Measurements from ENCODE around the gene FOCAD. TPM values are rescaled to one million over a fixed set of nuclear protein-coding genes. Genes with fewer than 3 reads are reported as not detected.

The FOCAD gene
- total RNA-seq, 1 experiment from 2014 or later: 34.9 TPM

GRCh38 chr9:20832775-20833174 lies 148.7 kb downstream of the FOCAD start:
- DNase-seq: no peak
- H3K79me2 ChIP-seq (ENCODE audit: low read length): no peaks in the 10 kb centered on the region
- no peak overlapping the region for H3K27ac ChIP-seq (ENCODE audit: low read length)
- H3K9me3 ChIP-seq (ENCODE audit: low read length): no peaks in the 10 kb centered on the region
- H3K4me2 ChIP-seq (ENCODE audit: low read depth, low read length, poor library complexity, severe bottlenecking): no peak overlapping the region
- no peak overlapping the region for H3K9ac ChIP-seq (ENCODE audit: low read length)
- no peak overlapping the region for H3K4me3 ChIP-seq (ENCODE audit: low read length)
- H3K4me1 ChIP-seq (ENCODE audit: low read length): no peaks in the 10 kb centered on the region
- H3K9me2 ChIP-seq (replicated peaks; ENCODE audit: insufficient read depth, low read length): no peaks in the 10 kb centered on the region
- no peaks in the 10 kb centered on the region for H3K36me3 ChIP-seq (ENCODE audit: insufficient read depth, low read length)
- H2AFZ ChIP-seq (ENCODE audit: low read length): no peak overlapping the region
- 0 out of 2 replicates have a peak, but pooled peaks cover 3% of the 10 kb centered on the region for H4K20me1 ChIP-seq (ENCODE audit: insufficient read depth, low read depth, low read length)
- no peaks in the 10 kb centered on the region for H3K27me3 ChIP-seq (ENCODE audit: low read length)

- Histone ChIP-seq H3K27me3 (ENCODE audit: low read length) (no peaks in the 10 kb centered on the region), H3K9ac (ENCODE audit: low read length) (no peak overlapping the region), H3K4me1 (ENCODE audit: low read length) (no peaks in the 10 kb centered on the region), H4K20me1 (ENCODE audit: insufficient read depth, low read depth, low read length) (0 out of 2 replicates have a peak, but pooled peaks cover 3% of the 10 kb centered on the region), H3K9me3 (ENCODE audit: low read length) (no peaks in the 10 kb centered on the region), H3K79me2 (ENCODE audit: low read length) (no peaks in the 10 kb centered on the region), H3K4me2 (ENCODE audit: low read depth, low read length, poor library complexity, severe bottlenecking) (no peak overlapping the region), H2AFZ (ENCODE audit: low read length) (no peak overlapping the region), H3K9me2 (replicated peaks; ENCODE audit: insufficient read depth, low read length) (no peaks in the 10 kb centered on the region), H3K27ac (ENCODE audit: low read length) (no peak overlapping the region), H3K4me3 (ENCODE audit: low read length) (no peak overlapping the region), H3K36me3 (ENCODE audit: insufficient read depth, low read length) (no peaks in the 10 kb centered on the region)
- DNase-seq: no peak
These were observed 151.6 kb downstream of the FOCAD start for GRCh38 chr9:20835377-20836286.

- Histone ChIP-seq H3K27me3 (ENCODE audit: low read length) (no peaks in the 10 kb centered on the region), H2AFZ (ENCODE audit: low read length) (no peak overlapping the region)
These were observed 153.1 kb downstream of the FOCAD start for GRCh38 chr9:20837166-20837565.

GRCh38 chr9:20838218-20838617 lies 154.2 kb downstream of the FOCAD start:
- Histone ChIP-seq H3K36me3 (ENCODE audit: insufficient read depth, low read length) (no peaks in the 10 kb centered on the region), H3K4me1 (ENCODE audit: low read length) (no peaks in the 10 kb centered on the region), H3K27me3 (ENCODE audit: low read length) (no peaks in the 10 kb centered on the region), H3K4me3 (ENCODE audit: low read length) (no peak overlapping the region), H3K27ac (ENCODE audit: low read length) (no peak overlapping the region), H3K9me2 (replicated peaks; ENCODE audit: insufficient read depth, low read length) (no peaks in the 10 kb centered on the region), H2AFZ (ENCODE audit: low read length) (no peak overlapping the region), H3K9me3 (ENCODE audit: low read length) (no peaks in the 10 kb centered on the region), H3K79me2 (ENCODE audit: low read length) (no peaks in the 10 kb centered on the region), H3K9ac (ENCODE audit: low read length) (no peak overlapping the region), H3K4me2 (ENCODE audit: low read depth, low read length, poor library complexity, severe bottlenecking) (no peak overlapping the region), H4K20me1 (ENCODE audit: insufficient read depth, low read depth, low read length) (0 out of 2 replicates have a peak, but pooled peaks cover 3% of the 10 kb centered on the region)
- no peak for DNase-seq

More at GRCh38 chr9:20837166-20837565, 153.1 kb downstream of the FOCAD start:
- Histone ChIP-seq H3K4me3 (ENCODE audit: low read length) (no peak overlapping the region), H3K4me1 (ENCODE audit: low read length) (no peaks in the 10 kb centered on the region), H3K9me3 (ENCODE audit: low read length) (no peaks in the 10 kb centered on the region), H3K36me3 (ENCODE audit: insufficient read depth, low read length) (no peaks in the 10 kb centered on the region), H3K9ac (ENCODE audit: low read length) (no peak overlapping the region), H4K20me1 (ENCODE audit: insufficient read depth, low read depth, low read length) (0 out of 2 replicates have a peak, but pooled peaks cover 3% of the 10 kb centered on the region), H3K9me2 (replicated peaks; ENCODE audit: insufficient read depth, low read length) (no peaks in the 10 kb centered on the region), H3K79me2 (ENCODE audit: low read length) (no peaks in the 10 kb centered on the region), H3K27ac (ENCODE audit: low read length) (no peak overlapping the region), H3K4me2 (ENCODE audit: low read depth, low read length, poor library complexity, severe bottlenecking) (no peak overlapping the region)
- no peak for DNase-seq

- Histone ChIP-seq H3K4me3 (ENCODE audit: low read length) (no peak overlapping the region), H3K9me3 (ENCODE audit: low read length) (no peaks in the 10 kb centered on the region), H3K9me2 (replicated peaks; ENCODE audit: insufficient read depth, low read length) (no peaks in the 10 kb centered on the region), H3K27me3 (ENCODE audit: low read length) (no peaks in the 10 kb centered on the region; the same call in 1 of the 2 replicates), H3K36me3 (ENCODE audit: insufficient read depth, low read length) (no peaks in the 10 kb centered on the region), H3K27ac (ENCODE audit: low read length) (no peak overlapping the region), H3K9ac (ENCODE audit: low read length) (no peak overlapping the region), H3K4me2 (ENCODE audit: low read depth, low read length, poor library complexity, severe bottlenecking) (no peak overlapping the region), H4K20me1 (ENCODE audit: insufficient read depth, low read depth, low read length) (0 out of 2 replicates have a peak, but pooled peaks cover 4% of the 10 kb centered on the region), H2AFZ (ENCODE audit: low read length) (no peak overlapping the region), H3K79me2 (ENCODE audit: low read length) (no peaks in the 10 kb centered on the region), H3K4me1 (ENCODE audit: low read length) (no peaks in the 10 kb centered on the region)
- no peak for DNase-seq
These were observed 160.9 kb downstream of the FOCAD start for GRCh38 chr9:20844916-20845315.

- Histone ChIP-seq H3K79me2 (ENCODE audit: low read length) (no peaks in the 10 kb centered on the region), H3K9me3 (ENCODE audit: low read length) (no peaks in the 10 kb centered on the region), H2AFZ (ENCODE audit: low read length) (no peak overlapping the region), H3K27ac (ENCODE audit: low read length) (no peak overlapping the region), H3K4me3 (ENCODE audit: low read length) (no peak overlapping the region), H3K9ac (ENCODE audit: low read length) (no peak overlapping the region), H3K4me1 (ENCODE audit: low read length) (no peaks in the 10 kb centered on the region), H4K20me1 (ENCODE audit: insufficient read depth, low read depth, low read length) (0 out of 2 replicates have a peak, but pooled peaks cover 4% of the 10 kb centered on the region), H3K27me3 (ENCODE audit: low read length) (no peaks in the 10 kb centered on the region; the same call in 1 of the 2 replicates), H3K9me2 (replicated peaks; ENCODE audit: insufficient read depth, low read length) (no peaks in the 10 kb centered on the region), H3K4me2 (ENCODE audit: low read depth, low read length, poor library complexity, severe bottlenecking) (no peak overlapping the region), H3K36me3 (ENCODE audit: insufficient read depth, low read length) (no peaks in the 10 kb centered on the region)
- DNase-seq: no peak
These were observed 164.4 kb downstream of the FOCAD start for GRCh38 chr9:20848490-20848889.

GRCh38 chr9:20853866-20854265 lies 169.8 kb downstream of the FOCAD start:
- Histone ChIP-seq H3K27ac (ENCODE audit: low read length) (no peak overlapping the region), H3K9me3 (ENCODE audit: low read length) (no peaks in the 10 kb centered on the region), H3K4me1 (ENCODE audit: low read length) (no peaks in the 10 kb centered on the region), H2AFZ (ENCODE audit: low read length) (no peak overlapping the region), H3K79me2 (ENCODE audit: low read length) (no peaks in the 10 kb centered on the region), H3K36me3 (ENCODE audit: insufficient read depth, low read length) (no peaks in the 10 kb centered on the region), H4K20me1 (ENCODE audit: insufficient read depth, low read depth, low read length) (no peaks in the 10 kb centered on the region), H3K4me3 (ENCODE audit: low read length) (no peak overlapping the region), H3K4me2 (ENCODE audit: low read depth, low read length, poor library complexity, severe bottlenecking) (no peak overlapping the region), H3K27me3 (ENCODE audit: low read length) (no peaks in the 10 kb centered on the region; the same call in 1 of the 2 replicates), H3K9me2 (replicated peaks; ENCODE audit: insufficient read depth, low read length) (no peaks in the 10 kb centered on the region), H3K9ac (ENCODE audit: low read length) (no peak overlapping the region)
- no peak for DNase-seq

GRCh38 chr9:20854444-20854843 lies 170.4 kb downstream of the FOCAD start:
- no peak for DNase-seq
- Histone ChIP-seq H3K9ac (ENCODE audit: low read length) (no peak overlapping the region), H3K9me2 (replicated peaks; ENCODE audit: insufficient read depth, low read length) (no peaks in the 10 kb centered on the region), H3K36me3 (ENCODE audit: insufficient read depth, low read length) (no peaks in the 10 kb centered on the region), H3K9me3 (ENCODE audit: low read length) (no peaks in the 10 kb centered on the region), H3K27ac (ENCODE audit: low read length) (no peak overlapping the region), H3K4me2 (ENCODE audit: low read depth, low read length, poor library complexity, severe bottlenecking) (no peak overlapping the region), H3K79me2 (ENCODE audit: low read length) (no peaks in the 10 kb centered on the region), H4K20me1 (ENCODE audit: insufficient read depth, low read depth, low read length) (no peaks in the 10 kb centered on the region), H3K4me3 (ENCODE audit: low read length) (no peak overlapping the region), H3K27me3 (ENCODE audit: low read length) (no peaks in the 10 kb centered on the region; the same call in 1 of the 2 replicates), H2AFZ (ENCODE audit: low read length) (no peak overlapping the region), H3K4me1 (ENCODE audit: low read length) (no peaks in the 10 kb centered on the region)
